ENCODE data around the gene USB1.

- TF ChIP-seq CTCF (IDR thresholded peaks at IDR 0.05), result no peak
- no peak for TF ChIP-seq POLR2AphosphoS5 (IDR thresholded peaks at IDR 0.05)
Observed at GRCh38 chr16:57964157-57964700, 37.0 kb upstream of the USB1 start.

All from gastroesophageal sphincter (tissue), 3 donors.